Activated effector memory CD4-positive, alpha-beta T cell treated with Interleukin-2 at 50 U/mL for 16 hours (primary cell): ENCODE data around the gene MCM9.
"Not testable (repeated sequence)": the region's sequence is repeated elsewhere in the genome, so short reads cannot be mapped to it uniquely, and the experiment has no call there.

Experiments
- DNase-seq: peaks from one replicate; pipeline ENCODE4 v3.0.0-alpha.2; 2020

MCM9 gene

DNA sequence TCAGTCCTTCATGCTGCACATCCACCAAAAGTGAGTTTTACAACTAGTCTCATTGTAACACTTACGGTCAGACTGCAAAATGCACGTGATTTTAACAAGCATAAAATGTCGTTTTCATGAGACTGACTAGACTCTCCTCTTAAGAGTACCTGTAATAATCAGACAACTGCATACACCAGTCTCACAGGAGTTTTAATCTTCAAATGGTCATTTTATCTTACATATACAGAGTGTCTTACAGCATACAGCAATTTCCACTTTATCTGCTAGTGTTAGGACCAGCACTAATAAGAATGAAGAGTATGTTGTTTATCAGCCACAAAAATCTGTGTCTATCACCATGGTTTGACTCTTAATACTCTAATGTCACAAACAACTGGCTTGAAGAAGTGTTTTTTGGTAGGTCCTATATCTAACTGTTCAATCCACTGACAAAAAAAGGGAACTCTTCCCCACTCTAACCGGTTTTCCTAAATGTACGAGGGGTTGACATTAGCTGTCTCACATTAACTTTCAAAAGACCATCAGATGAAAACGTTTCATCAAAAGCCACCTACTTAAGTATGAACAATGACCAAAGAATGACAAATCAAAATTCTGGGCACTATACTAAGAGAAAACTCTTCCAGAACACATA lies 42.5 kb downstream of the MCM9 start:
- no peak for DNase-seq

GRCh38 chr6:118890997-118891790 lies 43.8 kb downstream of the MCM9 start:
- DNase-seq = no peak

GRCh38 chr6:118889163-118889562 lies 45.8 kb downstream of the MCM9 start:
- no peak for DNase-seq

DNA sequence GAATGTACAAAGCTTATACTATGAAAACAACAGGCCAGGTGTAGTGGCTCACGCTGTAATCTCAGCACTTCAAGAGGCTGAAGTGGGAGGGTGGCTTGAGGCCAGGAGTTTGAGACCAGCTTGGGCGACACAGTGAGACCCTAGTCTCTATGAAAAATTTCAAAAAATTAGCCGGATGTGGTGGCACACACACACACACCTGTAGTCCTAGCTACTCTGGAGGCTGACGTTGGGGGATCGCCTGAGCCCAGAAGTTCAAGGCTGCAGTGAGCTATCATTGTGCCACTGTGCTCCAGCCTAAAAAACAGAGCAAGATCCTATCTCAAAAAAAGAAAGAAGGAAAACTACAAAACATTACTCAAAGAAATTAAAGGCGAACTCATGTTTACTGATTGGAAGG lies 48.3 kb downstream of the MCM9 start:
- DNase-seq = no peak

GRCh38 chr6:118882314-118882905 lies 52.5 kb downstream of the MCM9 start:
- DNase-seq = no peak

DNA sequence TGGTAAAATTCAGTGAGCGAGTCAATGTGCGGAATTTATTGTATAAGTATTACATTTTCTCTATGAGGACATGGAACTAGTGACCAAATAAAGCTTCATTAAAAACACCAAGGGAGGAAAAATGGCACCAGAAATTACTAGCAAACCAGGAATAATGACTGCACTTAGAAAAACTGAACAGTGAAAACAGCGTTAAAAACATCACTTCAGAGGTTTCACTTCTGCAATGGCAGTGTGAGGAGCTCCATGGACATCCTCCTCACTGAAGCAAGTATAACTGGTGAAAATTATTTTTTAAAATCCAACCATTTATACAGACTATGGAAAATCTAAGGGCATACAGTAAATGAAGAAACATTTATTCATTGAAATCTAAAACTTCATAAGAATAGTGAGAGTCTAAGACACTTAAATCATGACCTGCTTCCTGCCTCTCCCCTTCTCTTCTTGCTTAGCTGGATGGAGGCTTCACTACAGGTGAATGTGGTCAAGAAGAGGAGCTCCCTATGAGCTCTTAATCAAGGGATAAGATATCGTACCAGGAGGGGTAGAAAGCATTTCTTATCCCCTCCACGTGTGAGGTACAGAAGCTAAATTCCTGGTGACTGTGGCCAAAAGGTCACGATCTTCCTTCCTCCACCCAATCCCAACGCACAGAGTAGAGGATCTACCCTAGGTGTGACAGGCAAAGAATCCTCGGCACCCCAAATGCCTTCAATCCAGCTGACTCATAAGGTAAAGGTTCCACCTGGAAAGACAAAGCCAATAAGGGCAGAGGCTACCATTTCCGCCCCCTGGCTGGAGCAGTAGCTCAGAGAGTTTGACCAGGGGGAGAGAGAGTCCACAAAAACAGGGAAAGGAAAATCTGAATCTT lies 53.3 kb downstream of the MCM9 start:
- DNase-seq = no peak

DNA sequence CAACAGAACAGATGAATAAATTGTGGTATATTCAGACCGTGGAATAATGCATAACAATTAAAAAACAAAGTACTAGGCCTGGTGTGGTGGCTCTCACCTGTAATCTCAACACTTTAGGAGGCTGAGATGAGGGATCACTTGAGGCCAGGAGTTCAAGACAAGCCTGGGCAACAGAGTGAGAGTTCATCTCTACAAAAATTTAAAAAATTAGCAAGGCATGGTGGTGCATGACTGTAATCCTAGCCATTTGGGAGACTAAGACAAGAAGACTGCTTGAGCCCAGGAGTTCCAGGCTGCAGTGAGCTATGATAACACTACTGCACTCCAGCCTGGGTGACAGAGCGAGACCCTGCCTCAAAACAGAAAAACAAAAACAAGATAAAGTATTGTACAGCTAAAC lies 57.2 kb downstream of the MCM9 start:
- no peak for DNase-seq

- DNase-seq = no peak
These were observed 58.1 kb downstream of the MCM9 start for GRCh38 chr6:118876814-118877213.

GRCh38 chr6:118876198-118876597 lies 58.8 kb downstream of the MCM9 start:
- DNase-seq = no peak

GRCh38 chr6:118875672-118876071 lies 59.3 kb downstream of the MCM9 start:
- DNase-seq = no peak

GRCh38 chr6:118873239-118873638 lies 61.7 kb downstream of the MCM9 start:
- no peak for DNase-seq

DNA sequence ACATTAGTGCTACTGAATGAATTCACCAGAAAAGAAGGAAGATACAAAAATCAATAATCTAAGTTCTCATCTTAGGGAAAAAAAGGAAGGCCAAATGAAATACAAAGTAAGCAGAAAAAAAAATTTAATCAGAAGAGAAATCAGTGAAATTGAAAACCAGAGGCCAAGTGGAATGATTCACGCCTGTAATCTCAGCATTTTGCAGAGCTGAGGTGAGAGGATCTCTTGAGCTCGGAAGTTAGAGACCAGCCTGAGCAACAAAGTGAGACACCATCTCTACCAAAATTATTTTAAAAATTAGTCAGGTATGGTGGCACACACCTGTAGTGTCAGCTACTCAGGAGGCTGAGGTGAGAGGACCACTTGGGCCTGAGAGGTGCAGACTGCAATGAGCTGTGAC lies 62.2 kb downstream of the MCM9 start:
- DNase-seq = no peak

DNA sequence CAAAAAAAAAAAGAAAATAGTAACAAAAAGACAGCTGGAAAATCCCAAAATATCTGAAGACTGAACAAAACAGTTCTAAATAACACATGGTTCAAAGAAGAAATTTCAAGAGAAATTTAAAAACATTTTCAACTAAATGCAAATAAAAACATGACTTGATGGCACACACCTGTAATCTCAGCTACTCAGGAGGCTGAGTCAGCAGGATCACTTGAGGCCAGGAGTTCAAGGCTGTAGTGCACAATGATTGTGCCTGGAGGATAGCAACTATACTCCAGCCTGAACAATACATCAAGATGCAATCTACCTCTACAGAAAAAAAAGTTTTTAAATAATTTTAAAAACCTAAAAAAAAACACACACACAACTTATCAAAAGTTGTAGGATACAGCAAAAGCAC lies 62.6 kb downstream of the MCM9 start:
- no peak for DNase-seq

DNA sequence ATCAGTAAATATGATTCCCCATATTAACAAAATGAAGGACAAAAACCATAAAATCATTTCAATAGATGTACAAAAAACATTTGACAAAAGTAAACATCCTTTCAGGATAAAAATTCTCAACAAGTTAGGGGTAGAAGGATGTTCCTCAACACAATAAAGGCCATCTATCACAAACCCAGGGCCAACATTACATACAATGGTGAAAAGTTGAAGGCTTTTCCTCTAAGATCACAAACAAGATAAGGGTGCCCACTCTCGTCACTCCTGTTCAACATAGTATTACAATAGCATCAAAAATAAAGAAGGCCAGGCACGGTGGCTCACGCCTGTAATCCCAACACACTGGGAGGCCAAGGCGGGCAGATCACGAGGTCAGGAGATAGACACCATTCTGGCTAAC lies 63.6 kb downstream of the MCM9 start:
- no peak for DNase-seq

GRCh38 chr6:118869894-118870589 lies 64.9 kb downstream of the MCM9 start:
- DNase-seq = no peak

DNA sequence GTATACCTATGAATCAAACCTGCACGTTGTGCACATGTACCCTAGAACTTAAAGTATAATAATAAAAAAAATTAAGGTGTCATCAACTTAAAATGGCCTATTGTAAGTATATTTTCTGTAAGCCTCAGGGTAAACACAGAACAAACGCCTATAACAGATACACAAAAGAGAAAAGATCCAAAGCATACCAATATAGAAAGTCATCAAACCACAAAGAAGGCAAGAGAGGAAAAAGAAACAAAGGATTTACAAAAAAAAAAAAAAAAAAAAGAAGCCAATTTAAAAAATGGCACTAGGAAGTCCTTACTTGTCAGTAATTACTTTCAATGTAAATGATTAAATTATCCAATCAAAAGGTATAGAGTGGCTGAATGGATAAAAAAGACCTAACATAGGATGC lies 65.6 kb downstream of the MCM9 start:
- DNase-seq = no peak

DNA sequence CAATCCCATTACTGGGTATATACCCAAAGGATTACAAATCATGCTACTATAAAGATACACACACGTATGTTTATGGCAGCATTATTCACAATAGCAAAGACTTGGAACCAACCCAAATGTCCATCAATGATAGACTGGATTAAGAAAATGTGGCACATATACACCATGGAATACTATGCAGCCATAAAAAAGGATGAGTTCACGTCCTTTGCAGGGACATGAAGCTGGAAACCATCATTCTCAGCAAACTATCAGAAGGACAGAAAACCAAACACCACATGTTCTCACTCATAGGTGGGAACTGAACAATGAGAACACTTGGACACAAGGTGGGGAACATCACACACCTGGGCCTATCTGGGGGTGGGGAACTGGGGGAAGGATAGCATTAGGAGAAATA lies 66.1 kb downstream of the MCM9 start:
- DNase-seq = not testable (repeated sequence)

DNA sequence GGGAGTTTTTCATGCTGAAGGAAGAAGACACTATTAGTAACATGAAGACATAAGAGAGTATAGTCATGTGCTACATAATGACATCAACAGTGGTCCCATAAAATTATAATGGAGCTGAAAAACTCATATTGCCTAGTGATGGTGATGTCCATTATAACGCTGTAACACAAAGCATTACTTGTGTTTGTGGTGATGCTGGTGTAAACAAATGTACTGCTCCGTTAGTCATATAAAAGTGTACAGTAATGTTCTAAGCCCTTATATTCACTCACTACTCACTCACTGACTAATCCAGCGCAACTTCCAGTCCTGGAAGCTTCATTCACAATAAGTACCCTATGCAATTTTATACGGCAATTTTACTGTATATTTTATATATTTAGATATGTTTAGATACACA lies 67.8 kb downstream of the MCM9 start:
- no peak for DNase-seq

DNA sequence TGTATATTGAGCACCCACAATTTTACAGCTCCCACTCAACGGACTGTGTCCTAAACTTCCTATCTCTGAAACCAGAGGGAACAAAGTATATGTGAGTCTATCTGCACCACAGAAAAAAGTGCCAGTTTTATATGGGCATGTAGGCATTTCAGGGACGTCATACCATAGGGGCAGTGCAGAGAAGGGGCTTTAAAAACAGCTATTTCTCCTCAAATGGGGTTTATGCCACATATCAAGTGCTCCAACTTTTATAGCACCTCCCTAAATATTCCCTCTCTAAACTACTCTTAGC lies 69.9 kb downstream of the MCM9 start:
- no peak for DNase-seq

GRCh38 chr6:118864341-118865099 lies 70.4 kb downstream of the MCM9 start:
- DNase-seq = no peak

DNA sequence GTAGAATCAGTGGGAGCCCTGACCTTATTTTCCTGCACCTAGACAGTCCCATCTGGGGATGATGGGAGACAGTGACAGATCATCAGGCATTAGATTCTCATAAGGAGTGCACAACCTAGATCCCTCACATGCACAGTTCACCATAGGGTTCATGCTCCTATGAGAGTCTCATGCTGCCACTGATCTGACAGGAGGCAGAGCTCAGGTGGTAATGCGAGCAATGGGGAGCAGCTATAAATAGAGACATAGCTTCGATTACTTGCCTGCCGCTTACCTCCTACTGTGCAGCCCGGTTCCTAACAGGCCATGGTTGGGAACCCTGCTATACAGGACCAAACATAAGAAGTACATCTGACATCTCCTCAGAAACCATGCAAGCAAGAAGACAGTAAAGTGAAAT lies 72.5 kb downstream of the MCM9 start:
- DNase-seq = no peak

- DNase-seq = no peak
These were observed 74.1 kb downstream of the MCM9 start for GRCh38 chr6:118860880-118861279.
